Progenitor cell of endocrine pancreas (in vitro differentiated cells): ENCODE measurements around the gene PTPN14. TPM values are rescaled to one million over a fixed set of nuclear protein-coding genes. Genes with fewer than 3 reads are reported as not detected.

Experiments
- DNase-seq: peaks from one replicate; pipeline ENCODE4 v3.0.0; 2021; ENCODE audit warnings: low spot score; ENCODE audit not compliant: unreplicated experiment
- H3K27ac Mint-ChIP-seq: 2 replicates; pipeline ENCODE4 v1.8.0; 2021; ENCODE audit warnings: mild to moderate bottlenecking, moderate library complexity, mixed read lengths
- H3K27me3 Mint-ChIP-seq: 2 replicates; pipeline ENCODE4 v1.8.0; 2021; ENCODE audit warnings: mixed read lengths
- H3K36me3 Mint-ChIP-seq: 2 replicates; pipeline ENCODE4 v1.8.0; 2022; ENCODE audit warnings: mixed read lengths; ENCODE audit not compliant: insufficient read depth
- H3K4me1 Mint-ChIP-seq: 2 replicates; pipeline ENCODE4 v1.8.0; 2021; ENCODE audit warnings: low read depth, mixed read lengths
- H3K4me3 Mint-ChIP-seq: 2 replicates; pipeline ENCODE4 v1.8.0; 2021; ENCODE audit warnings: low read depth, mild to moderate bottlenecking, moderate library complexity, mixed read lengths
- H3K9me3 Mint-ChIP-seq: 2 replicates; pipeline ENCODE4 v1.8.0; 2021; ENCODE audit warnings: low read depth, mixed read lengths
- total RNA-seq: library from RNA; stranded (reverse); gene quantifications from 2 replicates; pipeline ENCODE4 v1.2.1, GENCODE V29; 2021
- TF ChIP-seq, protein P1 (sequence below): fragments of 200-600 bp; sonication (generic); IDR thresholded peaks from one replicate; pipeline ENCODE4 v1.5.0; 2021; ENCODE audit warnings: antibody characterized with exemption, mild to moderate bottlenecking; ENCODE audit not compliant: unreplicated experiment

Gene PTPN14
- total RNA-seq, 1 donor from 2014 or later = 37.0 TPM

DNA sequence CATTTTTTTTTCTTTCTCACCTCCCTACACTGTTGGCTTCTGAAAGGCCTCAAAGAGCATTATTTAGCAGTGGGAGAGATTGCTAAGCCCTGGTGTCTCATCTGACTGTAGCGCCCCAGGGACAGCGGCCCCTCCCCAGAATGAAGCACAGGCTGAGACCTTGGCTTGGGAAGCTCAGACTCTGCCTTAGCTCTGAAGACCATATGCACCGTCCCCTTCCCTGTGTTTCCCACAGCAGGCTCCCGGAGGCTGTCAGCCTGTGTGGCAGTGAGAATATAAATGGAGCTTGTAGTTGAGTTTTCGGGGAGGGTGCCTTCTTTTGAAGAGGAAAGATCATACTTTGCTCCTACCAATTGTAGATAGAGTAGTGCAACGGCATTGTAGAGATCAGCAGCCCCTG lies 245.1 kb downstream of the PTPN14 start:
- Mint-ChIP-seq H3K27me3 (no peaks in the 10 kb centered on the region), H3K27ac (no peak overlapping the region), H3K4me3 (no peak overlapping the region), H3K36me3 (no peaks in the 10 kb centered on the region), H3K9me3 (no peaks in the 10 kb centered on the region), H3K4me1 (no peaks in the 10 kb centered on the region)
- TF ChIP-seq, protein P1, sequence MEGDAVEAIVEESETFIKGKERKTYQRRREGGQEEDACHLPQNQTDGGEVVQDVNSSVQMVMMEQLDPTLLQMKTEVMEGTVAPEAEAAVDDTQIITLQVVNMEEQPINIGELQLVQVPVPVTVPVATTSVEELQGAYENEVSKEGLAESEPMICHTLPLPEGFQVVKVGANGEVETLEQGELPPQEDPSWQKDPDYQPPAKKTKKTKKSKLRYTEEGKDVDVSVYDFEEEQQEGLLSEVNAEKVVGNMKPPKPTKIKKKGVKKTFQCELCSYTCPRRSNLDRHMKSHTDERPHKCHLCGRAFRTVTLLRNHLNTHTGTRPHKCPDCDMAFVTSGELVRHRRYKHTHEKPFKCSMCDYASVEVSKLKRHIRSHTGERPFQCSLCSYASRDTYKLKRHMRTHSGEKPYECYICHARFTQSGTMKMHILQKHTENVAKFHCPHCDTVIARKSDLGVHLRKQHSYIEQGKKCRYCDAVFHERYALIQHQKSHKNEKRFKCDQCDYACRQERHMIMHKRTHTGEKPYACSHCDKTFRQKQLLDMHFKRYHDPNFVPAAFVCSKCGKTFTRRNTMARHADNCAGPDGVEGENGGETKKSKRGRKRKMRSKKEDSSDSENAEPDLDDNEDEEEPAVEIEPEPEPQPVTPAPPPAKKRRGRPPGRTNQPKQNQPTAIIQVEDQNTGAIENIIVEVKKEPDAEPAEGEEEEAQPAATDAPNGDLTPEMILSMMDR = no peak
- DNase-seq = no peak

GRCh38 chr1:214305164-214305751 lies 246.1 kb downstream of the PTPN14 start:
- H3K36me3 Mint-ChIP-seq = no peaks in the 10 kb centered on the region

GRCh38 chr1:214303141-214303930 lies 248.1 kb downstream of the PTPN14 start:
- Mint-ChIP-seq H3K4me1 (no peaks in the 10 kb centered on the region), H3K27ac (no peak overlapping the region), H3K36me3 (no peaks in the 10 kb centered on the region), H3K9me3 (no peaks in the 10 kb centered on the region), H3K4me3 (no peak overlapping the region), H3K27me3 (no peaks in the 10 kb centered on the region)
- no peak for DNase-seq
- TF ChIP-seq, protein P1 = no peak

More at GRCh38 chr1:214305164-214305751, 246.1 kb downstream of the PTPN14 start:
- H3K27ac Mint-ChIP-seq = no peak overlapping the region
- no peak for DNase-seq
- no peaks in the 10 kb centered on the region for H3K9me3 Mint-ChIP-seq
- H3K27me3 Mint-ChIP-seq = no peaks in the 10 kb centered on the region
- no peak overlapping the region for H3K4me3 Mint-ChIP-seq
- H3K4me1 Mint-ChIP-seq = no peaks in the 10 kb centered on the region
- TF ChIP-seq, protein P1 = no peak

DNA sequence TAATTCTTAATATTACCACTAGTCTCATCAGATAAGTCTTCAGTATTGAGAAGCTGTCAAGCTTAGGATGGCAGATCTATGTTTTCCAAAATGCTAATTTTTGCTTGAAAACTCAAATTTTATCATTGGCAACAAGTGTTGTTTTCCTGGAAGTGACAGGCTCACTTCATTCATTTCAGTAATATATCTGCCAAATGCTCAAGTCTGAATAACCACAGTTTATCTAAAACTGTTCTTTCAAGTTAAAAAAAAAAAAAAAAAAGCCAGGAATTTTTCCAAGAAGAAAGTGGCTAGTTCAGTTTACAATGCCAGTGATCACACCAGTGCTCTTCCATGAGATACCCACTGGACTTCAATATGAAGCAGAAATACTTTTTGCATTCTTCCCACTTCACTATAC lies 249.9 kb downstream of the PTPN14 start:
- no peak overlapping the region for H3K4me3 Mint-ChIP-seq
- TF ChIP-seq, protein P1 = no peak

DNA sequence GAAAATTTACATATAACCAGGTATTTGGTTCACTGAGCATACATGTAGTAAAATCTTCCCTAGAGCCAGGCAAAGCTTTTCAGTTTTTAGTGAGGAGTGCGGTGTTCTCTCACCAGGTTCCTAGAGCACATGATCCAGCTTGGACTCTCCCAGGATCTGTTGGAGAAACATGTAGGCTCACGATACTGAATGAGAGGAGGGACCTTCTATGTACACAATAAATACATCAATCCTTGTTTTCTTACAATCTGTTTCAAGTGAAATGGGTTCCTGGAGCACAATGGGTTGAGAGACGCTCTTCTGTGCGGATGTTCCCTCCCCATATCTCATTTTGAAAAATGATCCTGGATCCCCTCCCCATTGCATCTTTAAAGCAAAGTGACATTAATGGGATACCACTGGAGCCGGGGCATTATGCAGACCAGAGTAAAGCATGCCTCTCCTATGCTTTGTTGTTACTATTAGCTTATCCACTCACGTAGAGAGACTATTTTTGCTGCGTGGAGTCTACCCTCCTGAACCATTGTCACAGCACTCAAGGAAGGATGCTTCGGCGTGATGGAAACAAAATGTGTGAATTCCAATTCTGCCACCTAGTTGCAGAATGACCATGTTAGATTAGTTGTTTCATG lies 251.1 kb downstream of the PTPN14 start:
- DNase-seq = no peak
- H3K27ac Mint-ChIP-seq = no peak overlapping the region
- H3K36me3 Mint-ChIP-seq = peaks cover 2% of the 10 kb centered on the region
- TF ChIP-seq, protein P1 = no peak
- no peaks in the 10 kb centered on the region for H3K9me3 Mint-ChIP-seq
- H3K4me1 Mint-ChIP-seq = peaks cover 6% of the 10 kb centered on the region
- H3K4me3 Mint-ChIP-seq = no peak overlapping the region
- H3K27me3 Mint-ChIP-seq = no peaks in the 10 kb centered on the region

More for the DNA sequence above, 249.9 kb downstream of the PTPN14 start:
- H3K27me3 Mint-ChIP-seq = no peaks in the 10 kb centered on the region
- H3K36me3 Mint-ChIP-seq = peaks cover 2% of the 10 kb centered on the region
- no peaks in the 10 kb centered on the region for H3K4me1 Mint-ChIP-seq
- no peak overlapping the region for H3K27ac Mint-ChIP-seq
- H3K9me3 Mint-ChIP-seq = no peaks in the 10 kb centered on the region
- no peak for DNase-seq
